GM23248 (cell line): ENCODE data around the gene PPP2R3B. TPM values are rescaled to one million over a fixed set of nuclear protein-coding genes. Genes with fewer than 3 reads are reported as not detected.
A peak's percentile ranks its signal among the peaks of the same experiment; 100 is the strongest.
"Not testable (repeated sequence)": the region's sequence is repeated elsewhere in the genome, so short reads cannot be mapped to it uniquely, and the experiment has no call there.

ENCODE experiments used
- DNase-seq: peaks from one replicate; pipeline ENCODE4 v3.0.0-alpha.2; 2015
- H2AFZ ChIP-seq: fragments of 200-600 bp; sonication (generic); 2 replicates; pipeline ENCODE4 v1.6.1; 2016; ENCODE audit warnings: antibody characterized with exemption
- H3F3A ChIP-seq: fragments of 200-600 bp; sonication (generic); 2 replicates; pipeline ENCODE4 v1.6.1; 2016; ENCODE audit warnings: mild to moderate bottlenecking, antibody characterized with exemption, mixed run types; ENCODE audit not compliant: insufficient read depth
- H3K27ac ChIP-seq: fragments of 200-600 bp; sonication (generic); 2 replicates; pipeline ENCODE4 v1.5.1; 2016; ENCODE audit warnings: mild to moderate bottlenecking
- H3K27me3 ChIP-seq: fragments of 200-600 bp; sonication (generic); replicated peaks from 2 replicates; pipeline ENCODE4 v1.6.1; 2016; ENCODE audit warnings: mild to moderate bottlenecking; ENCODE audit not compliant: insufficient read depth
- H3K36me3 ChIP-seq: fragments of 200-600 bp; sonication (generic); 2 replicates; pipeline ENCODE4 v1.6.1; 2016; ENCODE audit warnings: low read depth, mild to moderate bottlenecking
- H3K4me1 ChIP-seq: fragments of 200-600 bp; sonication (generic); 2 replicates; pipeline ENCODE4 v1.6.1; 2016; ENCODE audit warnings: mild to moderate bottlenecking; ENCODE audit not compliant: insufficient read depth
- H3K4me2 ChIP-seq: fragments of 200-600 bp; sonication (generic); one replicate; pipeline ENCODE4 v1.6.1; 2016; ENCODE audit warnings: mild to moderate bottlenecking; ENCODE audit not compliant: unreplicated experiment
- H3K4me3 ChIP-seq: fragments of 200-600 bp; sonication (generic); 2 replicates; pipeline ENCODE4 v1.5.1; 2016; ENCODE audit warnings: mild to moderate bottlenecking
- H3K79me2 ChIP-seq: fragments of 200-600 bp; sonication (generic); 2 replicates; pipeline ENCODE4 v1.6.1; 2016; ENCODE audit warnings: mild to moderate bottlenecking; ENCODE audit not compliant: insufficient read depth
- H3K9ac ChIP-seq: fragments of 200-600 bp; sonication (generic); 2 replicates; pipeline ENCODE4 v1.6.1; 2016; ENCODE audit warnings: mild to moderate bottlenecking
- H3K9me2 ChIP-seq: fragments of 200-600 bp; sonication (generic); 2 replicates; pipeline ENCODE4 v1.6.1; 2016; ENCODE audit warnings: mixed run types, mild to moderate bottlenecking, moderate library complexity; ENCODE audit not compliant: insufficient read depth
- H3K9me3 ChIP-seq: fragments of 200-600 bp; sonication (generic); one replicate; pipeline ENCODE4 v1.6.1; 2017; ENCODE audit warnings: low read depth
- H4K20me1 ChIP-seq: fragments of 200-600 bp; sonication (generic); 2 replicates; pipeline ENCODE4 v1.6.0; 2016; ENCODE audit not compliant: insufficient read depth
- EZH2 ChIP-seq: fragments of 200-600 bp; sonication (generic); IDR thresholded peaks from 2 replicates; pipeline ENCODE4 v1.6.1; 2018; ENCODE audit warnings: antibody characterized with exemption, mild to moderate bottlenecking; ENCODE audit not compliant: insufficient read depth, poor library complexity, severe bottlenecking
- EZH2phosphoT487 ChIP-seq: fragments of 200-600 bp; sonication (generic); IDR thresholded peaks from 2 replicates; pipeline ENCODE4 v1.6.1; 2018; ENCODE audit warnings: antibody characterized with exemption, moderate library complexity, mild to moderate bottlenecking, low read depth; ENCODE audit not compliant: insufficient read depth
- WGBS, 2 experiments: methylation state at CpG; one replicate each; pipeline ENCODE4 v1.1.6; 2015 to 2017; ENCODE audit warnings: low lambda C conversion rate in 2 of 2, low coverage in 1 of 2; ENCODE audit errors: missing lambda C conversion rate in 2 of 2; 5-methylcytosine and 5-hydroxymethylcytosine counted together
- in situ Hi-C: fragments of 300-500 bp; cut with MboI; formaldehyde crosslinking; loops from 2 replicates; pipeline ENCODE4 v1.15.0; 2020
- polyA plus RNA-seq: library from polyadenylated mRNA; unstranded; fragments of >200 nt; fragmentation: Nextera tagmentation; extraction: Ambion mirVana; gene quantifications from 2 replicates; pipeline ENCODE4 v1.2.1, GENCODE V29; 2016
- total RNA-seq: library from RNA; depleted of rRNA; stranded (reverse); fragments of >200 nt; shearing (Covaris generic); gene quantifications from 2 replicates; pipeline ENCODE4 v1.2.3, GENCODE V29; 2014

The PPP2R3B gene
- total and polyA plus RNA-seq, 2 experiments from 2014 or later = 7.4 to 16.6 TPM

DNA sequence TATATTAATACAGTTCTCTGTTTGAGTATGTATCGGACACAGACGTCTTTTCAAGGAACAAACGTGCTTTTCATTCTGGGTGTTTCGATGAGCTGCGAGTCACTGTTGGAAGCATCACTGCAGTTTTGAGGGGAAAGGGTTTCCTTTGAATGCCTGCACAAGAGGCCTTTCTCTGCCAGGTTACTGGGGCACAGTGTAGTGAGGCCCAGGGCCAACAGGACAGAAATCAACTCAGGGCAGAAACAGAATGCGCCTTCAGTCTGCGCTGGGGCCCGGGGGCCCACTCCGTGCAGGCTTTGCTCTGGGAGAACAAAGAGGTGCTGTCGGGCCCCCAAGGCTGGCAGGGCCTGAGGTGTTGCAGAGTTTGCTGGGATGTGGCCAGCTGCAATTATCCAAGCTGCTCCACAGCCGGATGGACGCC lies 2.3 kb upstream of the PPP2R3B start:
- Histone ChIP-seq H2AFZ (no peak overlapping the region), H4K20me1 (no peaks in the 10 kb centered on the region), H3K4me1 (0 out of 2 replicates have a peak, but pooled peaks cover 5% of the 10 kb centered on the region), H3K79me2 (no peaks in the 10 kb centered on the region), H3F3A (no peaks in the 10 kb centered on the region), H3K9me3 (no peaks in the 10 kb centered on the region), H3K9me2 (no peaks in the 10 kb centered on the region), H3K27ac (no peak overlapping the region), H3K27me3 (no peaks in the 10 kb centered on the region), H3K36me3 (no peaks in the 10 kb centered on the region), H3K4me3 (no peak overlapping the region), H3K9ac (no peak overlapping the region), H3K4me2 (no peak overlapping the region)
- DNase-seq = no peak
- TF ChIP-seq EZH2 = no peak
- in situ Hi-C loops = no loop called here
- 84 to 86% methylated on average over 12 of the region's 12 CpGs for WGBS, 2 experiments

DNA sequence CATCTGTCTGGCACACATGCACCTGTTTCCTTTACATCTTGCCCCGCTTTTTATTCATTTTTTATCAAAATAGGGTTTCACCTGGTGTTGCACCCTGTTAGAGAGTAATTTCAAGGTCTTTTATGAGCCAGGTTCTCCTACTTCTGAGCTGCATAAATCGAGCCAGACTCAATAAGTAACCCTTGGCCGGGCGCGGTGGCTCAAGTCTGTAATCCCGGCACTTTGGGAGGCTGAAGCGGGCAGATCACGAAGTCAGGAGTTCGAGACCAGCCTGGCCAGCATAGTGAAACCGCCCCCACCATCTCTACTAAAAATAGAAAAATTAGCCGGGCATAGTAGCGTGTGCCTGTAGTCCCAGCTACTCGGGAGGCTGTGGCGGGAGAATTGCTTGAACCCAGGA lies 1.0 kb upstream of the PPP2R3B start:
- TF ChIP-seq EZH2 (no peak), EZH2phosphoT487 (no peak)
- Histone ChIP-seq H3K9me2 (no peaks in the 10 kb centered on the region), H3K9me3 (no peaks in the 10 kb centered on the region), H4K20me1 (no peaks in the 10 kb centered on the region), H3K9ac (peak overlapping the region; percentile 97), H3K27me3 (no peaks in the 10 kb centered on the region), H3K4me2 (peak overlapping the region; percentile 78), H3K79me2 (no peaks in the 10 kb centered on the region), H2AFZ (peak overlapping the region; percentile 100), H3K4me1 (0 out of 2 replicates have a peak, but pooled peaks cover 5% of the 10 kb centered on the region), H3K36me3 (no peaks in the 10 kb centered on the region), H3K27ac (0 out of 2 replicates have a peak overlapping the region, but pooled peaks have one; percentile 13), H3F3A (no peaks in the 10 kb centered on the region), H3K4me3 (peak overlapping the region; percentile 79)
- in situ Hi-C loops = no loop called here
- DNase-seq = no peak
- 63 to 68% methylated on average over 14 of the region's 14 CpGs for WGBS, 2 experiments

DNA sequence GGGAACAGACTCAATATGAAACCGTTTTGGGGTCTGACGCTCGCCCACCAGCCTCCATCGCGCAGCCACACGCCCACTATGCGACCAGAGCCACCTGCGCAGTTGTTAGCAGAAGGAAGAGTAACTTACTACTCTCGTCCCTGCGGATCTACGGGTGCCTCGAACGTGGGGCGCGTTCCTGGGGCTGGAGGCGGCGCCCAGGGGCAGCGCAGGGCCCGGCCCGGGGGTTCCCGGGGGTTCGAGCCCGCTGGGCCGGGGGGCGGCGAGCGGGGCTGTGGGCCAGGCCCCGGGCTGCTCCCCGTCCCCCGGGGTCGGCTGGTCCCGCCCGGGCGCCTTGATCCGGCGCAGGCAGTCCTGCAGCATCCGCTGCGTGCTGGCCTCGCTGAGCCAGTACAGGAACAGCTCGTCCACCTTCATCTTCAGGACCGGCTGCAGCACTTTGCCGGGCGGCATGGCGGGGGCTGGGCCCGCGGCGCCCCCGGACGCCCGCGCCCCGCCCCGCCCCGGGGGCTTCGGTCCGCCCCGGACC lies 404 bp downstream of the PPP2R3B start:
- WGBS, 2 experiments = 0% methylated on average over 7 to 26 of the region's 57 CpGs
- Histone ChIP-seq H3K4me1 (0 out of 2 replicates have a peak, but pooled peaks cover 5% of the 10 kb centered on the region), H3K79me2 (no peaks in the 10 kb centered on the region), H3F3A (no peaks in the 10 kb centered on the region), H3K9ac (peak overlapping the region; percentile 97), H3K9me3 (no peaks in the 10 kb centered on the region), H3K36me3 (no peaks in the 10 kb centered on the region), H3K9me2 (no peaks in the 10 kb centered on the region), H3K27me3 (no peaks in the 10 kb centered on the region), H3K4me2 (peak overlapping the region; percentile 53), H3K4me3 (peak overlapping the region; percentile 79), H3K27ac (peak overlapping the region; percentile 98; the same call in 1 of the 2 replicates), H4K20me1 (no peaks in the 10 kb centered on the region), H2AFZ (peak overlapping the region; percentile 68)
- DNase-seq = peak; percentile 44
- in situ Hi-C loops = no loop called here
- no peak for TF ChIP-seq EZH2phosphoT487
- no peak for TF ChIP-seq EZH2

DNA sequence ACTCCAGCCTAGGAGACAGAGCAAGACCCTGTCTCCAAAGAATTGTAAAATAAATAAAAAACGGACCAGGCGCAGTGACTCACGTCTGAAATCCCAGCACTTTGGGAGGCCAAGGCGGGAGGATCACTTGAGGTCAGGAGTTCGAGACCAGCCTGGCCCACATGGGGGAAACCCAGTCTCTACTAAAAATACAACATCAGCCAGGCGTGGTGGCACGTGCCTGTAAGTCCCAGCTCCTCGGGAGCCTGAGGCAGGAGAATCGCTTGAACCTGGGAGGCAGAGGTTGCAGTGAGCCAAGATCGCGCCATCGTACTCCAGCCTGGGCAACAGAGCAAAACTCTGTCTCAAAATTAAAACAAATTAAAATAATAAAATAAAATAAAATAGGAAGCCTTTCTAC lies 971 bp downstream of the PPP2R3B start:
- H3K27me3 ChIP-seq, H3K27ac ChIP-seq, H3K9me3 ChIP-seq, DNase-seq, in situ Hi-C loops, H3K9me2 ChIP-seq, H3K79me2 ChIP-seq, H2AFZ ChIP-seq, H4K20me1 ChIP-seq, H3K36me3 ChIP-seq, H3K4me1 ChIP-seq, H3F3A ChIP-seq: not testable (repeated sequence)
- H3K9ac ChIP-seq = peak overlapping the region; percentile 97
- H3K4me2 ChIP-seq = peak overlapping the region; percentile 53
- peak overlapping the region; percentile 79 for H3K4me3 ChIP-seq
- whole genome bisulfite sequencing, 2 experiments = 59 to 69% methylated on average over 12 of the region's 12 CpGs

DNA sequence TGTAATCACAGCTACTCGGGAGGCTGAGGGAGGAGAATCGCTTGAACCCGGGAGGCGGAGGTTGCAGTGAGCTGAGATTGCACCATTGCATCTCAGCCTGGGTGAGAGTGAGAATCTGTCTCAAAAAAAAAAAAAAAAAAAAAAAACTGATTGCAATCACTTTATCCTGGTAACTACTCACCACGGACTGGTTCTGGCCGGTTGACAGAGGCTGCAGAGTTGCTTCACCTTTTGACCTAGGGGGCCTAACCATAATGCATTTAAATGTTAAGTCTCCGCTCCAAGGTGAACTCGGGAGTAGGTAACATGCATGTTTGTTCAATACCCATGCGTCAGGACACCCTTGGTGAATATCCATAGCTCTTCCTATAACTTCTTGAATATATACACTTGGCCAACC lies 1.8 kb downstream of the PPP2R3B start:
- Histone ChIP-seq H3F3A (no peaks in the 10 kb centered on the region), H2AFZ (no peak overlapping the region), H3K4me2 (no peak overlapping the region), H3K4me1 (0 out of 2 replicates have a peak, but pooled peaks cover 5% of the 10 kb centered on the region), H3K4me3 (no peak overlapping the region), H3K27ac (no peak overlapping the region), H3K27me3 (no peaks in the 10 kb centered on the region), H3K9ac (no peak overlapping the region), H3K9me3 (no peaks in the 10 kb centered on the region), H4K20me1 (no peaks in the 10 kb centered on the region), H3K79me2 (no peaks in the 10 kb centered on the region), H3K36me3 (no peaks in the 10 kb centered on the region), H3K9me2 (no peaks in the 10 kb centered on the region)
- no peak for TF ChIP-seq EZH2
- TF ChIP-seq EZH2phosphoT487 = no peak
- in situ Hi-C loops = no loop called here
- DNase-seq = no peak
- 91 to 95% methylated on average over 9 of the region's 9 CpGs for WGBS, 2 experiments
